Transverse colon (tissue), 4 donors: ENCODE results near the gene AP4E1. TPM values are rescaled to one million over a fixed set of nuclear protein-coding genes. Genes with fewer than 3 reads are reported as not detected.

Source experiments
- DNase-seq: peaks from one replicate; pipeline ENCODE4 v3.0.0-alpha.2; 2019
- H3K27ac ChIP-seq, 4 donors: fragments of 200-600 bp; sonication (generic); 2 replicates each; pipeline ENCODE4 v1.5.1; 2016 to 2018; ENCODE audit warnings: inconsistent platforms in 4 of 4
- H3K27me3 ChIP-seq: fragments of 200-600 bp; sonication (generic); 2 replicates; pipeline ENCODE4 v1.5.1; 2017; ENCODE audit warnings: inconsistent platforms
- H3K36me3 ChIP-seq, 4 donors: fragments of 200-600 bp; sonication (generic); 2 replicates each; pipeline ENCODE4 v1.5.1; 2017 to 2019; ENCODE audit warnings: inconsistent platforms in 4 of 4
- H3K4me1 ChIP-seq, 4 donors: fragments of 200-600 bp; sonication (generic); 2 replicates each; pipeline ENCODE4 v1.5.1; 2017 to 2020; ENCODE audit warnings: inconsistent platforms in 4 of 4
- H3K4me3 ChIP-seq, 4 donors: fragments of 200-600 bp; sonication (generic); 1 replicate in 1 of 4; 2 replicates in 3 of 4; pipeline versions ENCODE4 v1.5.1 to v1.6.1; 2017 to 2019; ENCODE audit warnings: inconsistent platforms in 4 of 4
- H3K9me3 ChIP-seq, 2 donors: fragments of 200-600 bp; sonication (generic); 2 replicates each; pipeline ENCODE4 v1.5.1; 2017 to 2019; ENCODE audit warnings: inconsistent platforms in 2 of 2
- CTCF ChIP-seq, 5 experiments: fragments of 200-600 bp in 3 of 5; fragments of 450-650 bp in 2 of 5; sonication (generic) in 3 of 5; IDR thresholded peaks; 1 replicate in 2 of 5; 2 replicates in 3 of 5; pipeline ENCODE4 v1.5.1; 2016 to 2017; ENCODE audit warnings: antibody characterized with exemption in 5 of 5, inconsistent platforms in 3 of 5, mild to moderate bottlenecking in 2 of 5, moderate library complexity in 1 of 5
- EP300 ChIP-seq: sonication (generic); formaldehyde crosslinking; IDR thresholded peaks from one replicate; pipeline ENCODE4 v1.6.1; 2017; ENCODE audit warnings: antibody characterized with exemption, low read depth
- POLR2A ChIP-seq: fragments of 450-650 bp; IDR thresholded peaks from one replicate; pipeline ENCODE4 v1.6.1; 2016; ENCODE audit warnings: antibody characterized with exemption, mild to moderate bottlenecking, moderate library complexity
- POLR2AphosphoS5 ChIP-seq, 3 donors: sonication (generic); formaldehyde crosslinking; IDR thresholded peaks; one replicate each; pipeline ENCODE4 v1.6.1; 2016; ENCODE audit warnings: antibody characterized with exemption in 3 of 3
- WGBS, 2 donors: methylation state at CpG; one replicate each; pipeline ENCODE4 v1.1.5; 2018; ENCODE audit warnings: low coverage in 1 of 2; 5-methylcytosine and 5-hydroxymethylcytosine counted together
- in situ Hi-C, 4 donors: fragments of 200-750 bp; cut with MboI; loops; one replicate each; pipeline versions ENCODE4 v1.15.0 to v1.15.1; 2017; ENCODE audit warnings: low sequenced_read_pairs in 3 of 4, low pct_ligation_motif_present in 1 of 4, low pct_unique_long_range_greater_than_20kb in 1 of 4
- intact Hi-C: fragments of 100-400 bp; cut with DNase I; formaldehyde crosslinking; loops from one replicate; pipeline ENCODE4 v1.15.1; 2023; ENCODE audit warnings: low total_unique reads
- total RNA-seq, 4 donors: library from RNA; depleted of rRNA; stranded (reverse); fragments of >200 nt; gene quantifications; one replicate each; pipeline ENCODE4 v1.1.0, GENCODE V29; 2016

AP4E1 gene
- total RNA-seq, 4 donors from 2014 or later = 6.0 to 22.4 (median 9.9) TPM

GRCh38 chr15:51038162-51038973 is 129.9 kb downstream of the AP4E1 start:
- Histone ChIP-seq H3K27me3 (no peaks in the 10 kb centered on the region), H3K4me1 (no peaks in the 10 kb centered on the region), H3K27ac (no peak overlapping the region), H3K4me3 (no peak overlapping the region), H3K36me3 (no peaks in the 10 kb centered on the region), H3K9me3 (no peaks in the 10 kb centered on the region)
- no peak for DNase-seq
- no peak for TF ChIP-seq POLR2AphosphoS5 (IDR thresholded peaks at IDR 0.05)
- no peak for TF ChIP-seq CTCF (IDR thresholded peaks at IDR 0.05)
- no peak for TF ChIP-seq POLR2A
- no peak for TF ChIP-seq EP300
- WGBS, 2 donors = 80 to 92% methylated on average over 1 to 7 of the region's 7 CpGs
- in situ Hi-C loops = loop anchor here in 1 of 4 donors (25.0 kb wide), 1 partner anchor 99 kb away; no protein-coding TSS in a partner anchor
- intact Hi-C loops = no loop called here

- DNase-seq = no peak
- no peaks in the 10 kb centered on the region for H3K27me3 ChIP-seq
- intact Hi-C loops = no loop called here
- TF ChIP-seq CTCF (IDR thresholded peaks at IDR 0.05) = no peak
- TF ChIP-seq POLR2A = no peak
- no peak for TF ChIP-seq POLR2AphosphoS5 (IDR thresholded peaks at IDR 0.05)
- no peak for TF ChIP-seq EP300
- H3K4me1 ChIP-seq = no peaks in the 10 kb centered on the region
- no peak overlapping the region for H3K27ac ChIP-seq
- no peak overlapping the region for H3K4me3 ChIP-seq
- H3K9me3 ChIP-seq = no peaks in the 10 kb centered on the region
- no peaks in the 10 kb centered on the region for H3K36me3 ChIP-seq
- in situ Hi-C loops = loop anchor here in 1 of 4 donors (25.0 kb wide), 1 partner anchor 98 kb away; no protein-coding TSS in a partner anchor
- WGBS, 2 donors = 80% methylated on average over 2 of the region's 2 CpGs; no CpG with 5 or more reads in 1 of the 2 donors
Measured at GRCh38 chr15:51038974-51039319, 130.5 kb downstream of the AP4E1 start.

- no peaks in the 10 kb centered on the region for H3K36me3 ChIP-seq
- H3K27ac ChIP-seq = peak overlapping the region; percentile 11 to 51 (median 32)
- intact Hi-C loops (no loop called here), in situ Hi-C loops (loop anchor here in 1 of 4 donors (25.0 kb wide), 1 partner anchor 93 kb away; no protein-coding TSS in a partner anchor)
- H3K4me1 ChIP-seq = peaks cover 7 to 35% (median 14%) of the 10 kb centered on the region in 4 donors
- WGBS, 2 donors = 36 to 37% methylated on average over 4 of the region's 4 CpGs
- no peak for DNase-seq
- no peak overlapping the region for H3K4me3 ChIP-seq
- no peaks in the 10 kb centered on the region for H3K9me3 ChIP-seq
- H3K27me3 ChIP-seq = no peaks in the 10 kb centered on the region
- no peak for TF ChIP-seq POLR2A
- TF ChIP-seq POLR2AphosphoS5 (IDR thresholded peaks at IDR 0.05) = peak; percentile 49 to 76 (median 75)
- peak; percentile 41 for TF ChIP-seq EP300
Measured at GRCh38 chr15:51044037-51044727, 135.7 kb downstream of the AP4E1 start.

GRCh38 chr15:51046016-51046415 is 137.5 kb downstream of the AP4E1 start:
- 87 to 94% methylated on average over 2 of the region's 2 CpGs for WGBS, 2 donors
- in situ Hi-C loops = loop anchor here in 1 of 4 donors (25.0 kb wide), 1 partner anchor 91 kb away; no protein-coding TSS in a partner anchor
- H3K4me3 ChIP-seq = no peak overlapping the region
- intact Hi-C loops = no loop called here
- DNase-seq = no peak
- no peaks in the 10 kb centered on the region for H3K9me3 ChIP-seq
- H3K4me1 ChIP-seq = peaks cover 7 to 35% (median 14%) of the 10 kb centered on the region in 4 donors
- no peaks in the 10 kb centered on the region for H3K27me3 ChIP-seq
- TF ChIP-seq EP300 (no peak), POLR2AphosphoS5 (IDR thresholded peaks at IDR 0.05) (no peak), POLR2A (no peak), CTCF (IDR thresholded peaks at IDR 0.05) (no peak)
- H3K36me3 ChIP-seq = no peaks in the 10 kb centered on the region
- peak overlapping the region in 1 of 4 donors; percentile 49 for H3K27ac ChIP-seq
